ENCODE measurements around the gene CAND2. TPM values are rescaled to one million over a fixed set of nuclear protein-coding genes. Genes with fewer than 3 reads are reported as not detected.

CAND2 gene
- total RNA-seq, 4 donors from 2014 or later, result 1.0 to 1.4 (median 1.3) TPM

GRCh38 chr3:12799525-12800440 lies 3.3 kb downstream of the CAND2 start:
- Histone ChIP-seq H3K27me3 (no peaks in the 10 kb centered on the region), H3K27ac (no peak overlapping the region), H3K36me3 (peaks cover 3% of the 10 kb centered on the region), H3K9me3 (no peaks in the 10 kb centered on the region), H3K4me3 (no peak overlapping the region), H3K4me1 (peaks cover 7% of the 10 kb centered on the region)
- TF ChIP-seq EP300 (IDR thresholded peaks at IDR 0.05) (no peak), CTCF (IDR thresholded peaks at IDR 0.05) (no peak), POLR2AphosphoS5 (IDR thresholded peaks at IDR 0.05) (no peak), POLR2A (IDR thresholded peaks at IDR 0.05) (no peak)
- no peak for DNase-seq (ENCODE audit: low spot score in 2 of 2)
- 86% methylated on average over 7 of the region's 7 CpGs for WGBS

GRCh38 chr3:12803371-12803770 lies 6.9 kb downstream of the CAND2 start:
- TF ChIP-seq EP300 (IDR thresholded peaks at IDR 0.05), result no peak
- TF ChIP-seq CTCF (IDR thresholded peaks at IDR 0.05), result no peak
- TF ChIP-seq POLR2A (IDR thresholded peaks at IDR 0.05), result no peak
- TF ChIP-seq POLR2AphosphoS5 (IDR thresholded peaks at IDR 0.05), result no peak
- 95% methylated on average over 11 of the region's 12 CpGs for WGBS
- H3K27ac ChIP-seq, result no peak overlapping the region
- no peaks in the 10 kb centered on the region for H3K27me3 ChIP-seq
- H3K9me3 ChIP-seq, result no peaks in the 10 kb centered on the region
- DNase-seq (ENCODE audit: low spot score in 2 of 2), result no peak
- H3K4me1 ChIP-seq, result no peaks in the 10 kb centered on the region
- H3K4me3 ChIP-seq, result no peak overlapping the region
- peaks cover 3% of the 10 kb centered on the region for H3K36me3 ChIP-seq

GRCh38 chr3:12807066-12807465 lies 10.6 kb downstream of the CAND2 start:
- Histone ChIP-seq H3K36me3 (peaks cover 3% of the 10 kb centered on the region), H3K27ac (no peak overlapping the region), H3K4me3 (no peak overlapping the region), H3K27me3 (no peaks in the 10 kb centered on the region), H3K4me1 (peaks cover 10% of the 10 kb centered on the region), H3K9me3 (no peaks in the 10 kb centered on the region)
- WGBS, result 98% methylated on average over 9 of the region's 9 CpGs
- no peak for TF ChIP-seq POLR2A (IDR thresholded peaks at IDR 0.05)
- no peak for TF ChIP-seq POLR2AphosphoS5 (IDR thresholded peaks at IDR 0.05)
- no peak for TF ChIP-seq EP300 (IDR thresholded peaks at IDR 0.05)
- no peak for DNase-seq (ENCODE audit: low spot score in 2 of 2)

- no peak overlapping the region for H3K27ac ChIP-seq
- WGBS, result 84% methylated on average over 7 of the region's 7 CpGs
- no peak for DNase-seq (ENCODE audit: low spot score in 2 of 2)
- TF ChIP-seq POLR2A (IDR thresholded peaks at IDR 0.05), result no peak
- TF ChIP-seq POLR2AphosphoS5 (IDR thresholded peaks at IDR 0.05), result no peak
- no peak for TF ChIP-seq EP300 (IDR thresholded peaks at IDR 0.05)
- TF ChIP-seq CTCF (IDR thresholded peaks at IDR 0.05), result no peak
- peaks cover 10% of the 10 kb centered on the region for H3K4me1 ChIP-seq
- no peak overlapping the region for H3K4me3 ChIP-seq
- H3K9me3 ChIP-seq, result no peaks in the 10 kb centered on the region
- H3K27me3 ChIP-seq, result no peaks in the 10 kb centered on the region
- peaks cover 3% of the 10 kb centered on the region for H3K36me3 ChIP-seq
Measured at GRCh38 chr3:12807601-12808359, 11.3 kb downstream of the CAND2 start.

- TF ChIP-seq POLR2AphosphoS5 (IDR thresholded peaks at IDR 0.05), result no peak
- TF ChIP-seq POLR2A (IDR thresholded peaks at IDR 0.05), result no peak
- no peak for TF ChIP-seq EP300 (IDR thresholded peaks at IDR 0.05)
- no peak for TF ChIP-seq CTCF (IDR thresholded peaks at IDR 0.05)
- H3K36me3 ChIP-seq, result no peaks in the 10 kb centered on the region
- H3K27ac ChIP-seq, result no peak overlapping the region
- 85% methylated on average over 2 of the region's 2 CpGs for WGBS
- H3K4me1 ChIP-seq, result peaks cover 10% of the 10 kb centered on the region
- H3K4me3 ChIP-seq, result no peak overlapping the region
- no peaks in the 10 kb centered on the region for H3K9me3 ChIP-seq
- H3K27me3 ChIP-seq, result no peaks in the 10 kb centered on the region
- no peak for DNase-seq (ENCODE audit: low spot score in 2 of 2)
Measured at GRCh38 chr3:12808587-12808986, 12.1 kb downstream of the CAND2 start.
